ENCODE data around the gene GABRB1.

The GABRB1 gene

DNA sequence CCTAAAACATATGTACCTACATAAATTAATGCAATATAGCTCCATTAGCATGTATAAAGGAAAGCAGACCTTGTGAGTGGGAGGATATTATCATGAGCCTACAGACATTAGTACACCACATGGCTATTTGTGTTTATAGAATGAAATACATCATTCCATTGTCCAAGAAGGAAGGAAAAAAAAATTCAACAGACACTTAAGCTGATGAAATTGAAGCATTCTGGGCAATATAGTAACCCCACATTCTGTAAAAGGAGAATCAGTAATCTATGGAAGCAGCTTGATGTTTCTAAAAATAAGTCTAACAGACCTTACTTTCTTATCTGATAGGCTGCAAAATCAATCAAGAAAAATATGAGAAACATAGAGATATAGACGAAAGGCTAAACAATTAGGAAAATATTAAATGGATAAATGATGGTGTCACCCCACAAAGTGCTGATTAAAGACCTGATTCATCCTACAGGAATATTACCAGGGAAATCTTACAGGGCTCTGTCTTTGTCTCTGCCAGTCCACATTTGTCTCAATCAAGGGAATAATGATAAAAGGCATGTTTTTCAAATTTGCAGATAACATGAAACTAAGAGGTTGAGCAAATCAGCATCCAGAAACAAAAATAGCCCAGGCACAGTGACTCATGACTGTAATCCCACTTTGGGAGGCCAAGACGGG, 355.3 kb downstream of the GABRB1 start:
- no peak for DNase-seq (ENCODE audit: low spot score)

DNA sequence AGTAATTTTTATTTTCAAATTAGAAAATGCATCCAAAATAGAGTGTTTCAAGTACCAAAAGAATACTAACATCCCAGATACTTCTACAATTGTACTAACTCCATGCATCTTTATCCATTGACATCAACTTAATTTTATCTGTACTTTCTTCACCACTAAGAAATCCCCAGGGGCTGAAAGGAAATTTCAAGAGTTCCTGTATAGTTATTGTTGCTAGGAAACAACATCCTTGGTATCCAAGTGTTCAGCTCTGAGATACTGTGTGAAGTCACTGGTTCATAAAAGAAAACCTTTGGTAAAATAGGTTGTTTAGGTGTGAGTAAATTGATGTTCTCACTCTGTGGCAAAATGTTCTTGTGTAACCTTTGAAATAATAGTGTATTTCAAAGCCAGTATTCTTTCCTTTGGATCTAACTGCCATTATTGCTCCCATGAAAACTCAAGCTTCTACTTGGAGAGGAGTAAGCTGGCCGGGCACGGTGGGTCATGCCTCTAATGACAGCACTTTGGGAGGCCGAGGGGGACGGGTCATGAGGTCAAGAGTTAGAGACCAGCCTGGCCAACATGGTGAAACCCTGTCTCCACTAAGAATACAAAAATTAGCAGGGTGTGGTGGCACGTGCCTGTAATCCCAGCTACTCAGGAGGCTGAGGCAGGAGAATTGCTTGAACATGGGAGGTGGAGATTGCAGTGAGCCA, 359.2 kb downstream of the GABRB1 start:
- no peak for DNase-seq (ENCODE audit: low spot score)

DNA sequence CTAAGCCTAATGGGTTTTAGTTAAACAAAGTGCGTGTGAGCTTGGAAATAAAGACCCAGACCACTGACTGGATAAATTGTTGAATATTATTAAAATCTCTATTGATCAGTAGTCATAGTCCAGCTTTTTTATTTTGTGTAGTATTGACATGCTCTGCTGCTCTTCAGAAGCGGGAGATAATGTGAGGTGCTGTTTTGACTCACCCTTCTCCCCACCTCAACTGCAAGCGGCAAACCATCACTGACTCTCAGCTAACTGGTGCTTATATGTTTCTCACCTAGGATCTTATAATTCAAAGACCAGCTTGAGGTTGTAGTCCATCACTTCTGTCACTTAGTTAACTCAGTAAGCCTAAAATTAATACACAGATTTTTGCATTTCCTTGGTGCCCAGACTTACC, 359.9 kb downstream of the GABRB1 start:
- no peak for DNase-seq (ENCODE audit: low spot score)

DNA sequence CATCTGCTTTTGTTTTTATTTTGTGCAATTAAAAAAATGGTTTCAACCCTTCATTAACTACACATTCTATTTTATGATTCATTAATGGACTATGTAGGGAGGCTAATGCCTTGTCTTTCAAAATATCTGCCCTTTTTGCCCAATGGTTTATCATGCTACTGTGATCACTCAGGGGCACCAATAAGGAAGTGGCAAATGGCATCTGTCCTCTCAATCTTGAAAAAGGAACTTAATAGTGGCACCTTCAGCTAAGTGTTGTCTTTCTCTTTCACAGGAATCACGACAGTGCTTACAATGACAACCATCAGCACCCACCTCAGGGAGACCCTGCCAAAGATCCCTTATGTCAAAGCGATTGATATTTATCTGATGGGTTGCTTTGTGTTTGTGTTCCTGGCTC, 375.0 kb downstream of the GABRB1 start:
- no peak for DNase-seq (ENCODE audit: low spot score)

DNA sequence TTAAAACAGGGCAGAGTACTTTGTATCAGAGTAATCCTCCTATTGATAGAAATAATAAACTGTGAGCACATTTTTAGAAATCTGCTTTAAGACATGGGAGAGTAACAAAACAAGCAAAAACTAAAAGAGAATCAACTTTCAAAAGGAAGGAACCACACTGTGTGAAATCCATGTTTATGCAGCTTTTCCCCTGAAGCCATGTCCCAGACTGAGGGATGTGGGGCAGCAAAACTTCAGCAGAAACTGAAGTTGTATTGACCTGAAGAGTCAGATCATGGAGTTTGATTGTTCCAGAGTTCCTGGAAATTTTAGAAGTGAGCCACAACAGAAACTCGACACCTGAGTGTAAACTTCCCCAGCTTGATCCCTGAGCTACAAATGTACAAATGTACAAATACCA, 378.9 kb downstream of the GABRB1 start:
- no peak for DNase-seq (ENCODE audit: low spot score)

DNA sequence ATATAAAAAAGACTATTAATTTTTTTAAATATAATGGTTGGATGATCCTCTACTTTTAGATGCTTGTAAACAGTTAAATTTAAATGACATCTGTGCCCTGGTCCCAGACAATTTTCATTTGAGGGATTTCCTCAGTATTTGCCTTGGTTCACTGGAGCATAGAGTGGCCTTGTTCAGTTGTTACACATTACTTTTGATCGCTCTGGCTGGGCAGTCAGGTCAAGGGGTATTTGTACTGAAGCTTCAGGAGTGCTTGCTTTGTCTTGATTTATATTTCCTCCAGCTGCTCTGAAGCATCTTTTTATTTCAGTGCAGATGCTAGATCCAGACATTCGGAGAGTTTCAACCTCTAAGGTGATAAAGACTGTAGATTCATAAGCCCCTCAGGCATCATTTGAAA, 382.2 kb downstream of the GABRB1 start:
- DNase-seq (ENCODE audit: low spot score) = no peak

DNA sequence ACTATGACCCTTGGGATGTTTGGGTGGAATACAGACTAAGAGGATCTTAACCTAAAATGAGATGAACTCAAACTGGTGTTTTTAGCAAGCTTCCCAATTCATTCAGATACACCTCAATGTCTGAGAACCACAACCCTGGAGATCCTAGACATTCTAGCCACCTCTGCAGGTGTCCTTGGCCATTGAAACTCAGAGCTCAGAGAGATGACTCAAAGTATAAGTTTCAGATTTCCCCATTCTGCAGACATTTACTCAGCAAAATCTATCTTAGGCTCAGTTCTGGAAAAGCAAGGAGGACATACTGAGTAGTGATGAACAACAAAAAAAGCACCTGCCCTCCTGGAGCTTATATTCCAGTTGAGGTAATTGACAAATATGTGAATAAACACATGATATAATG, 384.4 kb downstream of the GABRB1 start:
- DNase-seq (ENCODE audit: low spot score) = no peak

DNA sequence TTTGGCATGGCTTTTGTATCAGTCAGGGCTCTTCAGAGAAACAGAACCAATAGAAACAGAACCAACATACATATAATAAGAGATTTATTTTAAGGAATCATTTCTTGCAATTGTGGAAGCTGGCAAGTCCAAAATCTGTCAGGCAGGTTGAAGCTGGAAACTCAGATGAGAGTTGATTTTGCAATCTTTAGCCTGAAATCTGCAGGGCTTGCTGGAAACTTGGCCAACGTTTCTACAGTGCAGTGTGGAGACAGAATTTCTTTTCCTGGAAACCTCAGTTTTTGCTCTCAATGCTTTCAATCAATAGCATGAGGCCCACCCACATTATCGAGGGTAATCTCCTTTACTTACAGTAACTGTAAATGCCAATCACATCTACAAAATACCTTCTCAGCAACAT, 386.8 kb downstream of the GABRB1 start:
- DNase-seq (ENCODE audit: low spot score) = no peak

DNA sequence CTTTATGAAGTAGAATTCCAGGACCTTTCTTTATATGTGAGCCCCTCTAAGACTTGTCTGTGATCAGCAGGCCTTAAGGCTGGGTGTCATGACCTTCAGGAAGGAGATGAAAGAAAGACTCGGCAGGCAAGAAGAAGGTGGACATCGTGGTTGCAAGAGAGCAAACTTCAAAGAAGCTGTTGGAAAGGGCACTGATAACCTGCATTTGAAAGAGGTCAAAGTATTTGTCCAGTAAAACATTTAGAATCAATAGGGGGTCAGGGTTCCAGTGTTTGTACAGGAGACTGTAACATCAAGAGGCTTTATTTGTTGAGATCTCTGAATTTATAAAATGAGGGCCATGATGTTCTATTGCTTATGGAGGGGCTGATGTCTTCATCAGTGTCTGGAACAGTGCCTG, 387.9 kb downstream of the GABRB1 start:
- no peak for DNase-seq (ENCODE audit: low spot score)

DNA sequence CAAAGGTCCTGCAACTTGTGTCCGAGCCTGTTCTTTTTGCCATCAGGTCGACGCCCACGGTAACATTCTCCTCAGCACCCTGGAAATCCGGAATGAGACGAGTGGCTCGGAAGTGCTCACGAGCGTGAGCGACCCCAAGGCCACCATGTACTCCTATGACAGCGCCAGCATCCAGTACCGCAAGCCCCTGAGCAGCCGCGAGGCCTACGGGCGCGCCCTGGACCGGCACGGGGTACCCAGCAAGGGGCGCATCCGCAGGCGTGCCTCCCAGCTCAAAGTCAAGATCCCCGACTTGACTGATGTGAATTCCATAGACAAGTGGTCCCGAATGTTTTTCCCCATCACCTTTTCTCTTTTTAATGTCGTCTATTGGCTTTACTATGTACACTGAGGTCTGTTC, 394.3 kb downstream of the GABRB1 start:
- DNase-seq (ENCODE audit: low spot score) = no peak

DNA sequence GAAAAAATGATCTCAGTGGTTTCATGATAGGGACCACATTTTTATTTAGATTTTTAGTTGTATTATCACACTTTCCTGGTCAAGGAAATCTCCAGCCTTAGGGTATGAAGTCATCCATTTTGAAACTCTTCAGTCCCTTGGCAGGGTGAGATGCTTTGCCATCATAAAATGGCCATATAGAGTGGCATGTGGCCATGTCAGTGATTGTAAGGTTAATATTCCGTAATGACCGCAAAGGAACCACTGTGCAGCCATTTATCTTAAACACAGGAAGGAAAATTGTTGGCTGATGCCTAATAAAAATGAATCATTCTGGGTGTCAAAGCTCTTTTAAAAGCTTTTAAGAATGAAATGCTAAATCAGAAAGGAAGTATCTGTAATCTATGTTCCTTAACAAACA, 396.6 kb downstream of the GABRB1 start:
- DNase-seq (ENCODE audit: low spot score) = no peak

DNA sequence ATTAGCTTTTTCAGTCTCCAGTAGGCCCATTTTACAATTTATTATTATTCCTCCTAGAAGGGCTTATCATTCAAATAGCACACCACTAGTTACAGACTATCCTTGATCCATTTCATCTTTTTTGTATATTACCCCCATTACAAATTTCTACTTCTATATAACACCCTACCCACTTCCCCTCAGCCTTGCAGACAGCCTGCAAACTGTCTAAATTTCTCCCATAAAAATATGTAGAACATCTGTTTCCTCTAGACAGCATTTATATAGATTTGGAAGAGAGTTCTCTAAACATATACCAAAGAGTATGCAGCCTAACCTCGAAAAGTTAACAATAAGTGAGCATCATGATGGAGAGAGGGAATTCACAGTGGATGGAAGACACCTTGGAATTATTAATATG, 401.4 kb downstream of the GABRB1 start:
- DNase-seq (ENCODE audit: low spot score) = no peak

DNA sequence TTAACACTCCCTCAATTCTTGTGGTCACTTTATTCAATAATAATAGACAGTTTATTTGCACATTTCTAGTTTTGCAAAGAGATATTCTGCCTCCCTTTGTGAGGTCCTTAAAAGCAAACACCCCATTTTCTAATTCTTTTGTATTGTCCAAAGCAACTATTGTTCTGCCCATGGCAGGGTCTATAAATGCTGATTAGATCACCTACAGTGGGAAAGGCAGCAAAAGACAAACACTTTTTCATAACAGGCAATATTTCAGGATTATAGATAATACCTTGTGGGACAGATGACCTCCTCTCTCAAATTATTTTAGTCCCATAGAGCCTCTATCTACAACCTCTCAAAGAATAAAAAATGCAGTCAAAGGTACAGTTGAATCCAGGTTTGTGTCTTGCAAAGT, 403.6 kb downstream of the GABRB1 start:
- no peak for DNase-seq (ENCODE audit: low spot score)

DNA sequence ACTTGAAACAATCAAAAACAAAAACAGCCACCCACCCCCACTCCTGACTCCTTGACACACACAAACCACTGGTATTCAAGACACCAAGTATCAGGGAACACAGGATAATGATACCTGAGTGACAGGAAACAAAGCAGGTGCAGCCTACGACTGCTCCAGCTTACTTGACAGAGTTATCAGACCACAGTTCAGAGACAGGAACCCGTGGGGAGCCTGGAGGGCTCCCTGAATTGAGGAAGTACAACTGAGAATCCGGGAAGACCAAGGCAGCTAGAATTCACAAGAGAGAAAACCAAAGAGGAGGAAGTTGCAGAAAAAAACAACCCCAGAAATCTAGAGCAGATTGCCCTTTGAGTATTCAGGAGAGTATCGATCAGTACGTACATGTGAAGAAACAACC, 411.6 kb downstream of the GABRB1 start:
- no peak for DNase-seq (ENCODE audit: low spot score)

DNA sequence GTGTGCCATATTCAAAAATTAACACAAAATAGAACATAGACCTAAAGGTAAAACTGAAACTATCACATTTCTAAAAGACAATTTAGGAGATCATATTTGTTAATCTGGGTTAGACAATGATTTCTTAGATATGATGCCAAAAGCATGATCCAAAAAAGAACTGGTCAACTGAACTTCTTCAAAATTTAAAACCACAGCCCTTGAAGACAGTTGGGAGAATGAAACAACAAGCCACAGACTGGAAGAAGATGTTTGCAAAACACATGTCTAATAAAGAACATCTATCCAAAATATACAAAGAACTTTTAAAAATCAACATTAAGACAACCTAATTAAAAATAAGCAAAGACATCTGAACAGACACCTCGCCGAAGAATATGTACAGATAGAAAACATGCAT, 412.7 kb downstream of the GABRB1 start:
- no peak for DNase-seq (ENCODE audit: low spot score)

DNA sequence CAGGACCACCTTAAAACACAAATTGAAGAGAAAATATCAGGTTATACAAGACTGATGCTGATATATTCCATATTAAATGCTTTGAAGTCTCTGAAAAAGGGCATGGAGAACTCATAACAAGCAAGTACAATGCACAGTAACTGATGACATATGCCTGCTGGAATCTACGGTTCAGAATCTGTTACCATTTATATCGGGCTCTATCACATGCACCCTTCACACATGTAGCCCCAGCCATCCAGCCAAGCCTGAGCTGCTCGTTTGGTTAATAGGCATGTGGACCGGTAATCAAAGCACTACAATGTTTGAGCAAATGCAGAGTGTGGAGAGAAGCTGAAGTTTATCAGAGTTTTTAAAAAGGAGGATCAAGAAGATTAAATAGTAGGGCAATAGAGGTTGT, 420.3 kb downstream of the GABRB1 start:
- DNase-seq (ENCODE audit: low spot score) = no peak

DNA sequence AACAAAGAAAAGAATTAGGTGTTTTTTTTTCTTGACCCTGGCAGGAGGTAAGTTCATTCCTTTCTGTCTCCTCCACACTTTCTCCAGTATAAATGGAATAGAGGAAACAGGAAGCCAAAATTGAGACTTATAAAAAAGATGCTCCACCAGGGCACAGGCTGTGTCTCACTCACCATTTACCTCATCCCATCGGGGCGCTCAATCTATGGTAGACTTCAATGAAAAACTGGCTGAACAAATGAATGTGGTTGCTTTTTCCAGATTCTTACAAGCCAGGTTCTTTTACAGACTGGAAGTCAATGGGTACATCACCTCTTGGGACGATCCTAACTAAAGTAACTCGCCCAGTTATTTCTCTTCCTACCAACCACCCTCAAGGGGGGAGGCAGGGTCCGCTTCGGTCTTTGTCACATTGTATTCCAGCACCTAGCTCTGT, 431.4 kb downstream of the GABRB1 start:
- no peak for DNase-seq (ENCODE audit: low spot score)

DNA sequence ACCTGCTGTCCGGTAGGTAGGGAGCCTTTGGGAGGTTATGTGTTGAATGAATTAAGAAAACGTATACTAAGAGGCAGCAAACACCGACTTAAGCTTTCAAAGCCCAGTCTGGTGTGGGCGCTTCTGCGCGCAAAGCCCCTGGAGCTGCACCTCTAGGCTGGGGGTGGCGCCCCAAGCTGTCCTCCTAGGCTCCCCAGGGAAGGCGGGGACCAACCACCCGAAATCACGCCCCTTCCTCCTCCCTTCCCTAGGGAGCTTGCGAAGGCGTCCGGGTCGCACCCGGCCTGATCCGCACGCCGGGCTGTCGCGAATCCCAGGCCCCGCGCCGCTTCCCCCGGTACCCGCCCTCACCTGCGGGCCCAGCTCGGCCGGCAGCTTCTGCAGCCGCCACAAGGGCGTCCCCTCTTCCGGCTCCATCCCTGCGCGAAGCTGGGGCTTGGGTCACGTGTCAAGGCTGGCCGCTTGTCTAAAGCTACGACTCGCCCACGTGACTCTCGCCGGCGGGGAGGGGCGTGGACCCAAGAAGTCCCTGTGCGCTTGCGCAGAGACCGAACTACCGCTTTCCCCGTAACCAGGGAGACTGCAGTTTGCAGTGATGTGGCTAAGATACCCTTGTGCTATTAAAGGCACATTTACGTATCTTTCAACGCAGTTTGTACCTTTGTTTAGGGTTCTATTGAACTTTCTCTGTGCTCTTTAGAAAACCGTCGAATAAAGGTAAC, 432.0 kb downstream of the GABRB1 start, which contains the start of gene COMMD8:
Gene COMMD8, minus strand, starts transcription at position 468 of the 722 bp plus-strand sequence. Its CDS starts 51 bp downstream, at position 417.
- peak; percentile 98 for DNase-seq (ENCODE audit: low spot score)

DNA sequence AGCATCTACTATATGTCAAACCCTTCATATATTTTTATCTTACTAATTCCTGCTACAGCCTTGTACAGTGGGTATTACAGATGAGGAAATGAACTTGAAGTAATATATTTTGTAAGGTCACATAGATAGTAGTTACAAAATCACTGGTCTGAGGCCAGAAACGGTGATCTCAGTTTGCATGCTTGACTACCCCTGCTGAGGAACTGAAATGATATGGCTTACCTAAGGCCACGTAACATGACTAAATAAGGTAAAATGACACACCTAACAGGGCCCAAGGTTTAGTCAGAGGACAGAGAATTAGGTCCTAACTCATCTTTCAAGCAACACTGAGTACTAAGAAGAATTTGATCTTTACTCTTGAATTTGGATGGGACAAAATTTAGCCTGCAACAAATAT, 433.6 kb downstream of the GABRB1 start:
- no peak for DNase-seq (ENCODE audit: low spot score)

DNA sequence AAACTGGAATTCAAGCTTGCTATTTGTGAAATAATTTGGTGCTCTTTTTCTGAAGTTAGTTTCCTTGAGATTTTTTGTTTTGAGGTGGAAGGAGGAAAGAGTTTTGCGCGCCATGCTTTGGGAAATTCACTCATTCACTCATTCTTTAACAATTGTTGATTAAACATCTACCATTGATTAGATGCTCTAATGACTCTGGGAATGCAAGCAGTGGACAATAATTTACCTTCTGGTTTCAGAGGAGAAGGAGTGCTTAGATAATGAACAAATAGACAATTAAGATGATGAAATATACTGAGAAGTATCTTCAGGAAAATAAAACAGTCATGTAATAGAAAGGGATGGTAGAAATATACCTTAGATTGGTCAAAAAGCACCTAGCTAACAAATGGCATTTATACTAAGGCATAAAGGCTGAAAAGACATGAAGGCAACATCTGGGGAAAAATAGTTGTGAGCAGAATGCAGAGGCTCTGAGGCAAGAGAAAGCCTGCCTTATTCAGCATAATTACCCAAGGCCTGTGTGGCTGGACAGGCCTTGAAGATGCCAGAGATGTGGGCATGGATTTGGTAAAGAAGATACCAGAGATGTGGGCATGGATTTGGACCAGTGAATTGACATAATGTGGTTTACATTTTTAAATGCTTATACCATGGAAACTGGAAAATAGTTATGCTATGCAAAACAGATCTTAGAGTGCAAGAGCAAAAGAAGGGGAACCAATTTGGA, 434.9 kb downstream of the GABRB1 start:
- no peak for DNase-seq (ENCODE audit: low spot score)

DNA sequence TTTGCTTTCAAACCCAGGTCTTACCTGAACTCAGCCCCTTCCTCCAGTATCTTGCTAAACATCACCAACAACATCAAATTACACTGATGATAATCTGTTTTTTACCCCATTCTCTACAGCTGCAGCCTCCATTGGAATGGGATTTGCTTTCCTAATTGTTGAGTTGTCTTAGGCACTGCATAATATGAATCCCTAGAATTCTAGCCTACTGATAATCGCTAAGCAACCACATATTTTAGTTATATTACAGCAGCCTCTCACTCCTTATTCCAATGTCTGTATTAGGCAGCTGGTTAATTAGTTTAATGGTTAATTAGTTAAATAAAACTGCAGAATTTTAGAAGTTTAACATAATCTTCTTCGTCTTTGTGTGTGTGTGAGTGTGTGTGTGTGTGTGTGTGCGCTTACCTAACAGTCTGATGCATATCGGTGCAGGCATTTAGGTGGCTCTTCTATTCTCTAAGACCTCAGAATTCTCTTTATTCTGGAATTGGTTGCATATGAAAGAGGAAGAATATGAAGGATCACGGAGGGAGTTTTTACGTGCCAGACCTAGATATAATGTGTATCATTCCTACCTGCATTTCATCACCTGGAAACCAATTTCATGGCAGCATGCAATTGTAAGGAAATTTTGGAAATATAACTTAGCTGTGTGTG, 437.5 kb downstream of the GABRB1 start:
- no peak for DNase-seq (ENCODE audit: low spot score)

DNA sequence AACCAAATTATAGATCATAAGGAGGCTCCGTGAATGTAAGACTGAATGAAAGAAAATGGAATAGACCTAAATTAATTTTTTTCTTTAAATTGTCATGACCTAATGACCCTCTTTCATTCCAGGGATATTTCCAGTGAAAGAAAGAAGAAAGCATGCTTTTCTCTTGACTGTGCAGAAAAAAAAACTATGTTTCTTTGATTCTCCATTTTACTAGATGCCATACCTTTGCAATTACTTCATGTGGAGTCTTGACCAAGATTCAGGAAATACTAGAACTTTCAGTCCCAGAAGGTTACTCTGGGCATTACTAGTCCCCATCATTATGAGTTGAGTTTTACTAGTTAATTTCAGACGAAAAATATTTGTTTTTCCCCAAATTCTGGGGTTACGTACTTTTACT, 438.6 kb downstream of the GABRB1 start:
- DNase-seq (ENCODE audit: low spot score) = no peak

Measured in CD4-positive, alpha-beta T cell treated with Interleukin-15 for 4 hours (primary cell).